ENCODE results near the gene DCAF8. TPM values are rescaled to one million over a fixed set of nuclear protein-coding genes. Genes with fewer than 3 reads are reported as not detected.
A peak's percentile ranks its signal among the peaks of the same experiment; 100 is the strongest.

DCAF8 gene
- total RNA-seq, 2 donors from 2014 or later, result 185 to 238 TPM

GRCh38 chr1:160261556-160261892 is 825 bp downstream of the DCAF8 start:
- peak; percentile 80 for DNase-seq
- Mint-ChIP-seq H3K4me3 (peak overlapping the region; percentile 100), H3K9me3 (no peaks in the 10 kb centered on the region), H3K27me3 (ENCODE audit: insufficient read depth) (peaks cover under 1% of the 10 kb centered on the region), H3K27ac (peak overlapping the region; percentile 99), H3K4me1 (peaks cover 34% of the 10 kb centered on the region), H3K36me3 (ENCODE audit: low read depth) (peaks cover 13% of the 10 kb centered on the region)
- WGBS, 2 experiments (ENCODE audit: insufficient coverage in 1 of 2, insufficient read length in 1 of 2), result 0% methylated on average over 4 to 8 of the region's 8 CpGs
- Histone ChIP-seq H3K36me3 (ENCODE audit: control insufficient read depth, insufficient read depth, low read length) (peaks cover 5% of the 10 kb centered on the region), H3K9me3 (ENCODE audit: control insufficient read depth, low read length) (no peaks in the 10 kb centered on the region), H3K27me3 (ENCODE audit: control insufficient read depth, insufficient read depth, low read length, poor library complexity, severe bottlenecking) (no peaks in the 10 kb centered on the region), H3K9ac (ENCODE audit: extremely low read depth, low read length, poor library complexity, severe bottlenecking) (peak overlapping the region; percentile 99), H3K27ac (ENCODE audit: low read depth, low read length) (peak overlapping the region; percentile 92), H3K4me1 (ENCODE audit: control insufficient read depth, insufficient read depth, low read length) (peaks cover 6% of the 10 kb centered on the region), H3K4me3 (ENCODE audit: low read length) (peak overlapping the region; percentile 95)
- TF ChIP-seq CTCF (conservative IDR thresholded peaks at IDR 0.05), result no peak

GRCh38 chr1:160260406-160261382 is 1.7 kb downstream of the DCAF8 start:
- H3K27ac ChIP-seq (ENCODE audit: low read depth, low read length), result no peak overlapping the region
- H3K36me3 ChIP-seq (ENCODE audit: control insufficient read depth, insufficient read depth, low read length), result peaks cover 5% of the 10 kb centered on the region

More at GRCh38 chr1:160260406-160261382, 1.7 kb downstream of the DCAF8 start:
- H3K4me1 Mint-ChIP-seq, result peaks cover 42% of the 10 kb centered on the region
- H3K27me3 ChIP-seq (ENCODE audit: control insufficient read depth, insufficient read depth, low read length, poor library complexity, severe bottlenecking), result no peaks in the 10 kb centered on the region
- H3K4me3 ChIP-seq (ENCODE audit: low read length), result peak overlapping the region; percentile 95
- H3K4me1 ChIP-seq (ENCODE audit: control insufficient read depth, insufficient read depth, low read length), result peaks cover 6% of the 10 kb centered on the region
- no peak for DNase-seq
- WGBS, 2 experiments (ENCODE audit: insufficient coverage in 1 of 2, insufficient read length in 1 of 2), result 77 to 85% methylated on average over 3 to 6 of the region's 6 CpGs
- no peaks in the 10 kb centered on the region for H3K9me3 ChIP-seq (ENCODE audit: control insufficient read depth, low read length)
- no peaks in the 10 kb centered on the region for H3K27me3 Mint-ChIP-seq (ENCODE audit: insufficient read depth)
- no peak for TF ChIP-seq CTCF (conservative IDR thresholded peaks at IDR 0.05)
- H3K4me3 Mint-ChIP-seq, result peak overlapping the region; percentile 100
- H3K9me3 Mint-ChIP-seq, result no peaks in the 10 kb centered on the region
- H3K27ac Mint-ChIP-seq, result peak overlapping the region; percentile 99
- H3K36me3 Mint-ChIP-seq (ENCODE audit: low read depth), result peaks cover 13% of the 10 kb centered on the region
- peak overlapping the region; percentile 99 for H3K9ac ChIP-seq (ENCODE audit: extremely low read depth, low read length, poor library complexity, severe bottlenecking)
